HG03460 (cell line): ENCODE data around the gene CENPP.

ENCODE experiments used
- ATAC-seq: cut with Tn5 transposase; IDR thresholded peaks from one replicate; pipeline ENCODE4 v1.9.1; 2021; ENCODE audit not compliant: unreplicated experiment

CENPP gene

DNA sequence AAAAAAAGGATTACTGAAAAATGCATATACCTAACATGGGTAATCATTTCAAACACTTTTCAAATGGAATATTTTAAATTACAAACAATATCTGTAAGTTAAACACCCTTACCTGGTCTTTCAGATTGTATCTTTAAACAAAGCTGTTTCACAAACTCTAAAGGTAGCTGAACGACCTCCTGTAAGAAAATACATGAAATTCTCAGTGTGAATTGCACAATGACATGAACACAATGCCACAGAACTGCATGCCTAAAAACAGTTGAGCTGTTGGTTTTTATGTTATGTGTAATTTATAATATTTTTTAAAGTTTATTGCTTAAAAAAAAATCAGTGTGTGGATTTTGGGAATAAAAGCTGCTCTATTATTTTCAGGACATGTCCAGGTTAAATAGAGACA, 326.7 kb downstream of the CENPP start:
- ATAC-seq = no peak

- no peak for ATAC-seq
Measured at GRCh38 chr9:92654481-92655301, 328.9 kb downstream of the CENPP start.

GRCh38 chr9:92655366-92655765, 329.6 kb downstream of the CENPP start:
- ATAC-seq = no peak

DNA sequence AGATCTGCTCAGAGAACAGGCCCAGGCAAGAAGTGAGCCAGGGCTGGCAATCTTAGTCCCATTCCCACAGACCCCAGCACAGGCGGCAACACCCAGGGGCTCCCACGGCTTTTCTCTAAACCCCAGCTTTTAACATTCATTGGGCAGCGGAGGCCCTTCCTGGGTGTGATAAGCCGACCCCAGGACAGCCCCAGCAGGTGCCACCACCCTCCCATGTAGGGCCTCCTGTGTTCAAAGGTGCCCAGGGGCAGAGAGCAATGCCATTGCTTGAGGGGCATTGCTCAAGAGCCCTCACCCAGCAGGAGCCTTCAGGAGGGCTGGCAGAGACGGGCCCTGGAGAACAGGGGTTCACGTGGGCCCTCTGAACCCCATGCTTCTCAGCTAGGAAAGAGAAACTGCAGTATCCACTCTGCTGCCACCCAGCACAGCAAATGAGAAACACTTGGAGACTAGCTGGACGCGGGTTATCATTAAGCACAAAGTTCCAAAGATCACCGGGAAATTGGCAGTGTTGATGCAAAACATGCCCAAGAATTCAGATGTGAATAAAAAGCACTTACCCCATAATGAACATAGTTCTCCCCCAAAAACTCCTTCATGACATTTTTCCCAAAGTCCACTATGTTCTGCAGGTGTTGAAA, 330.3 kb downstream of the CENPP start:
- no peak for ATAC-seq

GRCh38 chr9:92656537-92656925, 330.8 kb downstream of the CENPP start:
- ATAC-seq = no peak

DNA sequence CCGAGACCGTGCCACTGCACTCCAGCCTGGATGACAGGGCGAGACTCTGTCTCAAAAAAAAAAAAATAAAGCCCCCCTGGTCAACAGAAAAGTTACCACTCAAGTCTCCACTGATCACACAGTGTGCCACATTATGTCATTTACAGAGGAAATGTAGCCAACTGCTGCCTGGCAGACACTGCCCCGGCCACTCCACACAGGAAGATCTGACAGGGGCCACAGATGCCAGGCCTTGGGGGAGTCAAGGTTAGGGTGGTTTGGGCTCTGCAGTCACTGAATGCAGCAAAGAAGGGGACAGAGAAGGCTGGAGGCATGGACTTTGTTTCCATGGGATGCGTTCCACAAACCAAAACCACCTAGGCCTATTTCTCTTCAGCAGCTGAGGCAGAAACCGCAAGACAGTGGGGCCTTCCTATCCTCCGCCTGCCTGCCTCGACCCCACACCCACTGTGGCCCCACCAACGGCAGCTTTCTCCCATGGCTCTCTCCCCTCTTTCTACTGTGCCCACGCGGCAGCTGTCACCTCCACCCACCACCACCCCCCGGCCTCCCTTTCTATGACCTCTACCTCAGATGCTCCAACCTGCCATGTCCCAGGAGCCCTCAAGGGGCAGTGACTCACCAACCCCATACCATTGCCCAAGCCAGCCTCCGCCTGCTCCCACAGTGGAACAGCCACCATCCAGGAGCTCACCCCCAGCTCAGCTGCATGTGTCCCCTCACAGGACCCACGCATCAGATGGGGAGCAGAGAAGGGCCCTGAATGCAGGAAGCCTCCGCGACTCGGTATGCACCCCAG, 331.7 kb downstream of the CENPP start:
- ATAC-seq = no peak

DNA sequence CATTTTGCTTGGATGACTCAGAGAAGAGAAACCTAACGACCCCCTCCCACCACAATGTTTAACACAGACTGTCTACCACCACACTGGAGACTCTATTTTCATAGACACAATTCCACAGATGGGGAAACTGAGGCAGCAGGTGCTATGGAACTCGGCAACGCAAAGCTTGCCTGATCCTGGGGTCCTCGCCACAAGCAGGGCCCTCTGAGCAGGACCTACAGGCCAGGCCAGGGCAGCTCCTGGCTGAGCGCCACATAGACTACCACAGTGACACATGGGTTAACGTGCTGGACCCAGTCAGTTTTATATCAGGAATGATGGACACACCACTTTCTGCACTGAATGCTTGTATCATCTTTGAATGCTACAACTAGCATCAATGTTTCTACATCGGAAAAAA, 332.4 kb downstream of the CENPP start:
- no peak for ATAC-seq

GRCh38 chr9:92658611-92659010, 332.9 kb downstream of the CENPP start:
- ATAC-seq = no peak

GRCh38 chr9:92659601-92660000, 333.8 kb downstream of the CENPP start:
- no peak for ATAC-seq

DNA sequence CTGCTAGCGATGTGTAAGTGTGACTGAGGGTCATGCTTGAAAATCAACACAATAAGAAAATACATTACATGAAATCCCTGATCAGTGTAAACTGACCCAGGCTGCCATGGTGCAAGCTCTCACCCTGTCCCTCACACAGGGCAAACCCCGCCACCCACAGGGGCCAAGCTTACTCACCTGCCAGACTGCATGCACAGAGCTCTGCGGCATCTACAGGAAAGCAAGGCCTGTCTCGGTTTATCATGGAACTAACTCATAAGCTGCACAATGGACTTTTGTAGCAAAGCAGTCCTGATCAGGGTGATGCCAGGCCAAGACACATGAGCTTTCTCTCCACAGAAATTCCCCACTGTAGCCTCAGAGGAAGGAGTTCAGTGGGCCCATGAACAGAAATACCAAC, 334.5 kb downstream of the CENPP start:
- ATAC-seq = no peak

DNA sequence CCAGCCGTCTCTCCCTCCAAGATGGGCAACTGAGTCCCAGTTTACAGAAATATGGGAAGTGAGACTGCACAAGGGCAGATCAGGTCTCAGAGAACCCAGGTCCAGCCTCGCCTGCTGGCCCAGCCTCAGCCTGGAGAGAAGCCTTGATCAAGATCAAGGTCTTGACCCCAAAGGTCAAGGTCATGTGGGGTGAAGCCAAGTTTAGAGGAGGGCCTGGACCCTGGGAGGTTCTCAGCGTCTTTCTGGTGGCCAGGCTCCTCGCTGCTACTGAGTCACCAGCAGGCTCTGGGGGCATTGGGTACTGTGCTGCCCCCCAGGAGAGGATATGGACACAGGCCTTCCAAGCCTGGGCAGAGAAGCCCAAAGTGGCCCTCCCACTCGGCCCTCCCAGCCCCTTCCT, 335.4 kb downstream of the CENPP start:
- no peak for ATAC-seq

- ATAC-seq = no peak
Measured at GRCh38 chr9:92661743-92662142, 336.0 kb downstream of the CENPP start.

GRCh38 chr9:92663126-92663525, 337.4 kb downstream of the CENPP start:
- no peak for ATAC-seq

GRCh38 chr9:92663951-92664350, 338.2 kb downstream of the CENPP start:
- no peak for ATAC-seq

GRCh38 chr9:92664394-92665152, 338.8 kb downstream of the CENPP start:
- no peak for ATAC-seq

DNA sequence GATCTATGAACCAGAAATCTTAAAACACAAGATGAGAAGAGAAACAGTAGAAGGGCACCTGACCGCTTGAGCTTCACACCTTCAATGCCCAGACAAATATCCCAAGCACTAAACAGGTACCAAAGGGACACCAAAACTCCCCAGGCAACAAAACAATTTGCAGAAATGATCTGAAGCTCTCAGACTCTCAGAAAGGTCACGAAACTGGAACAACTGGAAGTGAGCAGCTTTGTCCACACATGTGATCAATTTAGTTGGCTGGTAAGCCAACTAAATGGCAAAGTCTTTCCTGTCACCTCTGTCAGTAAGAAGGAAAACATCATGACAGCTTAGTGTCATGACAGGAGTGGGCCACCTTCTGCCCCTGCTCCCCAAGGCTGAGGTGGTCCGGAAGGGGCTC, 340.1 kb downstream of the CENPP start:
- ATAC-seq = no peak

GRCh38 chr9:92666236-92666635, 340.5 kb downstream of the CENPP start:
- ATAC-seq = no peak

- ATAC-seq = no peak
Measured at GRCh38 chr9:92666912-92667532, 341.3 kb downstream of the CENPP start.

DNA sequence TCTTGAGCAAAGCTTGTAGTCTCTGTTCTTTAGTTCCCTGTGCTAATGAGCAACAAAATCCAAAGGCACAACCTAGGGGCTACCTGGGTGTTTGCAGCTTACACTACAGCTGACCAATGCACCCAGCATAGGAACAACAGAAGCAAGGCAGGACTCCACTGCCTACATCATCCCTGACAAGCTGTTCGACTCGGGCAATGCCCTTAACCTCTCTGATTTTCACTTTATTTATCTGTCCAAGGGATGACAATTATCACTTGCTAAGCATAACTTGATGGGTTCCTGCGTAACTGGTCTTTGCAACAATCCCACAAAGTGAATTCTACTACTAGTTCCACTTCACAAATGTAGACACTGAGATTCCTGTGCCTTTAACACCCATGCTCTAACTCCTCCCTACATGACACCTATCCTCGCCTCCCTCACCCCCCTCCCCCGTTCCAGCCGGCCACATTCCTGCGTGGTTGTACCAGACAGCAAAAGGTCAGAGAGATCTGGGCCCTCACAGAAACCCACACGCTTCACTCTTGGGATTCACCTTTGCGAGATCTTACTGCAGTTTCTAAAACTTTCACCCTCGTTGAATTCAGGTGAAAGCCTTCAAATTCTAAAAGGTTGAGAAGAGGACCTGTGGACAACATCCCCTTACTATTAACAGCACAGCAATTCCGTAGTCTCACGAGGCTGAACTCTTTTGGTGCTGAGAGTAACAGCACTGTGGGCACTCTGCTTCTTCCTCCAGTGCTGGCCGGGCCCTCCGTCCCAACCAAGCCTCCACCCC, 343.2 kb downstream of the CENPP start:
- ATAC-seq = no peak

DNA sequence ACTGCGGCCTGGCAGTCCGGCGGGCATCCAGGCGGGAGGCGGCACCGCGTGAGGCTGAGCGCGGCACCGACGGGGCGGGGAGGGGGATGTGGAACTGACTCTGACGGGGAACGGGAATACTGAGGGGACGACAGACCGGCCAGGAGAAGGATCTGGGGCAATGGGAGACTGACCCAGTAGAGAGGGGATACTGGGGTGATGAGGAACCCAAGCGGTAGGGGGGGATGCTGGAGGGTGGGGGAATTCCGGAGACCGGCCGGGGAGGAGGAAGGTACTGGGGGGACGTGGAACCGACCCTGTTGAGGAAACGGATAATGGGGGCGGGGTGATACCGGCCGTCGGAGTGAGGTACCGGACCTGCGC, 343.8 kb downstream of the CENPP start:
- ATAC-seq = peak; percentile 8
